HG02973 (cell line): ENCODE measurements around the gene TSGA10.
A peak's percentile ranks its signal among the peaks of the same experiment; 100 is the strongest.
"Not testable (repeated sequence)": the region's sequence is repeated elsewhere in the genome, so short reads cannot be mapped to it uniquely, and the experiment has no call there.

ENCODE experiments used
- ATAC-seq: cut with Tn5 transposase; IDR thresholded peaks from one replicate; pipeline ENCODE4 v1.9.1; 2021; ENCODE audit warnings: moderate library complexity; ENCODE audit not compliant: unreplicated experiment

Gene TSGA10

DNA sequence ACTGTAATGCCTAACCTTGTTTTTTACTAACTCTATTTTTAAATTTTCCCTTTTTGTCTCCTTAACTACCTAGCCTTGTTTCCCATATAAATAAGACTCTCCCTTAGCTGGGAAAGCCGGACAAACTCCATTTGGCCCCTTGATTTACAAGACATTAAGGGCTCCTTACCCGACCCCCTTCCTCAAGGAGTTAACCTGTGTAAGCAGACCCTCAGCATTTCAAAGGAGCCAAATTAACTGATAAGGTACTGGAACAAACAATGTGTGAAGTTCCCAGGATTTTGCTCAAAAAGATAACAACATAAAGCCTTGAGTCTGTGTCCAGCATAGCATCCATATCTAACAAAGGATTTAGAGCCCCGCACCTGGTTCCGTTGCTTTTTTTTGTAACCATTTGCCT, 72.9 kb downstream of the TSGA10 start:
- no peak for ATAC-seq

DNA sequence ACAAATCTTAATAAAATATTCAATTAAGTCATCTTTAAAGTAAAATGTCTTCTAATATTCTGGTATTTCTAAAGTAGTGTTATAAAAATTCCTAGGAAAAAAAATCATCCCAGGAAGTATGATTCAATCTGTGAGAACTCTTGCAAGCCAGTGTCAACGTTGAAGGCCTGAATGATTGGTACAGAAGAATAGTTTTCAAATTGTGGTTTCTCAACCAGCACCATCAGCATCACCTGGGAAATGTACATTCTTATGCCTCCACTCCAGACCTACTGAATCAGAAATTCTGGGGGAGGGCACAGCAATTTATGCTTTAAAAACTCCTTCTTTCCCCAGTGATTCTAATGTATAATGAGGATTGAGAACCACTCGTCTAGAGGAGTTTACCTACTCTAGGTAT, 75.5 kb downstream of the TSGA10 start:
- no peak for ATAC-seq

DNA sequence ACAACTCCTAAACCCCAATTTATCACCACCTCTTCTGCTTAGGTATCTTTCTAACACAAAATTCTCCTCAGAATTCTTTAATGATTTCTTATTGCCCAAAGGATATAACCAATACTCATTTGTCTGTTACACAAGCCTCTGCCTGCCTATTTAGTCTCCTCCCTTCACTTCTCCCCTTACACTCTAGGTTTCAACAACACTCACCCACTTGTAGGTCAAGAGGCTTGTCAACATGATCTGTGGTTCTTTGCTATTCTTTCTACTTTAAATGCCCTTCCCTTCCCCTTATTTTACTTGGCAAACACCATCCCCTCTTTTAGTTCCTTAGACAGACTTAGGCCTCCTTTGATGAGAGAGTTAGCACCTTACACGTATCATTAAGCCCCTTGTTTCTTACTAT, 82.2 kb downstream of the TSGA10 start:
- no peak for ATAC-seq

DNA sequence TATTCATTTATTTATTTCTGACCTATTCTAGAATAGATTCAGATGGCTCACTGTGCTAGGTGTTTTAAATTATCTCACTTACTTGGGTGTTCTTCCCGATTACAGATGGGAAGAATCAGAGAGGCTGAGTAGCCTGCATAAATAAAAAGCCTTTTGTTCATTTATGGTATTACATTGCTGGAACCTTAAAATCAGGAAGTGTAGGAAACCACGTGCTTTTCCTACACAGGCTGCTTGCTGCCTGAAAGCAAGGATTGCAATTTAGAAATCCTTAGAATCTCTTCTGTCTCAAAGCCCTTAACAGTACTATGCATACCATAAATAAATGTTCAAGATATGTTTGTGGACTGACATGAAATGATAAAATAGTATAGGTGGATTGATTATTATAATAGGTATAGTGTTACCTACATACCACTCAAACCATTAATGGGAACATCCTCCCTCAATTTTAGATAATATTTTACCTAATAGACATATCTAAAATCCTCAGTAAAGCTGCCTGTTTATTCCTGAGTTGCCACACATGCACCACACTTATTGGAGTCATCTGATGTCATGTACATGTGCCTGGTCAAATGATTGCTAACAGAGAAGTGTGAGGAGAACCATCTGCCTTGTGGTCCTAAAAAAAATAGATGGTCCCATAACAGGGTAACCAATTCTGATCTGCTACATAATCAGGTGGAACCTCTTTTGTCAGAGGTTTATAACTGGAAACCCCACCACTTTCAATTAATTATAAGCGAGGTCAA, 86.7 kb downstream of the TSGA10 start:
- no peak for ATAC-seq

DNA sequence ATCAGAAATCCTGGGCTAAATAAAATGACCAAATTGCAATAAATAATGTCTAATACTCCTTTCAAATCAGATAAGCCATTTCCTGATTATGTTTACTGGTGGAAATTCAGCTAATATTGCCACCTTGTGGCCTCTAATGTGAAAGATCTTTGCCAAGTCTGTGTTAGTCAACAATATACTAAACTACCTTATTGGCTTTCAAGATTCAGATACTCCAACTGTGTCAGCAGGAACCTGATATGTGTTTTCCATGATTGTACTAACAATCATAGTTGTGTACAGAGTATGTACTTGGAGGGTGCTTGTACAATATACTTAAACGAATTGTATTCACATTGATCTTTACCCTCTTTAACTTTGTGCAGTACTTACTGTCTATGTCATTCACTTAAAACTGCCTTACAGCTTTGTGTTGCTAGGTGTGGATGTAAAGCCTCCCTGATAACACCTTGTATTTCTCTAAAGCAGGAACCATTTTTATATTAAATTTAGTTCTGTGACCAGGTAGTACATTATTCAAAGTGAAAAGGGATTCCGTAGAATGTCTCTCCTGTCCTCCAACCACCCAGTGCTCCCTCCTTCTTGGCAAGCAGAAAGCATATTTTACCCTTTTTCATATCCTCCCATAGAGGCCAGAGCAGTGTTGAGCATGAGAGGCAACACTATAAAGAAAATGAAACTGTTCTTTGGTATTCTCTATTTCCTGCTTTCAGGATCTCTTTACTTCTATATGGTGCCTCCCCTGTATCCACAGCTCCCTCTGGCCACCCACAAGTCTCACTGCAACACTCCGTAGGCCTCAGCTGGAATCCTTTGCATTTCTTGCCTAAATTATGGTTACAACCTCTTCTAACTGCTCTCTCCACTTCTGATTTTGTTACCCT, 88.4 kb downstream of the TSGA10 start:
- peak; percentile 93 for ATAC-seq

DNA sequence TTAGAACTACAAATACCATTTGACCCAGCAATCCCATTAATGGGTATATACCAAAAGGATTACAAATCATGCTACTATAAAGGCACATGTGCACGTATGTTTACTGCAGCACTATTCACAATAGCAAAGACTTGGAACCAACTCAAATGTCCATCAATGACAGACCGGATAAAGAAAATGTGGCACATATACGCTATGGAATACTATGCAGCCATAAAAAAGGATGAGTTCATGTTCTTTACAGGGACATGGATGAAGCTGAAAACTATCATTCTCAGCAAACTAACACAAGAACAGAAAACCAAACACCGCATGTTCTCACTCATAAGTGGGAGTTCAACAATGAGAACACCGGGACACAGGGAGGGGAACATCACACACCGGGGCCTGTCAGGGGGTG, 105.6 kb downstream of the TSGA10 start:
- ATAC-seq, result not testable (repeated sequence)

DNA sequence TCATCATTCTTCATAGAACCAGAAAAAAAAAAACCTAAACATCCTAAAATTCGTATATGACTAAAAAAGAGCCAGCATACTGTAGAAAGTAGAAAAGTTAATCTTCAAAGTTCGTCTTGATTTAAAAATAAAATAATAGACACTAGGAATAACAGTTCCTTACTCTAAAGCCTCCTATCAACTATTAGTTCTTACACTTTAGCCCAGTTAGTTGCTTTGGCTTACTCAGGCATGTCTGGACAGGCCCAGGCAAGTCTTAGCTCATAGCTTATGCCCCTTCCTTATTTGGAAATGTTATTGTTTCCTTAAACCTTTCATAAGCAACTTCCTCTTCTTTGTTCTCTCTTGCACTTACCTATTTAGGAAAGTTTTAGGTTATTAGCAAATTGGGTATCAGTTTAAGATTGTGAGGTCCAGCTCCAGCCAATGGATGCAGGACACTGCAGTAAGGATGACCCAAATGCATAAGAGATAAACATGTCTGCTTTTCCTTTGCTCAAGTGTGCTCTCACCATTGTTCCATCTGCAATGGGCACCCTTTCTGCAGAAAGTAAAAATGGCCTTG, 113.9 kb downstream of the TSGA10 start:
- ATAC-seq, result not testable (repeated sequence)

DNA sequence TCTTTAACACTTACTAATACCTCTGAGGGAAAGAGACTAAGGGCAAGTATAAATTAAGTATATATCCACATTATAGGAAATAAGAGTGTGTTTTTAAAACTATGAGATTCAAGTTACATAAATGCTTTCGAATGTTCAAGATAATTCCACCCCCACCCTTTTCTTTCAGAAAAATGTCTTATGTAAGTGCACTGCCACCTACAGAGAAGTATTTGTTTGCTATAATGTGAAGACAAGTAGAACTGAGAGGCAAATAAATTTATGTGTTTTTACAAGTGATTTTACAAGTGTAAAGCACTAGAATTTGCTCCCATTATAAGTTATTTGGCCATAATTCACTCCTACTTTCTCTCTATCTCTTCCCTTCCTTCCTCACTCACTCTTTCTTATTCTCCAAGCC, 118.8 kb downstream of the TSGA10 start:
- ATAC-seq, result no peak

DNA sequence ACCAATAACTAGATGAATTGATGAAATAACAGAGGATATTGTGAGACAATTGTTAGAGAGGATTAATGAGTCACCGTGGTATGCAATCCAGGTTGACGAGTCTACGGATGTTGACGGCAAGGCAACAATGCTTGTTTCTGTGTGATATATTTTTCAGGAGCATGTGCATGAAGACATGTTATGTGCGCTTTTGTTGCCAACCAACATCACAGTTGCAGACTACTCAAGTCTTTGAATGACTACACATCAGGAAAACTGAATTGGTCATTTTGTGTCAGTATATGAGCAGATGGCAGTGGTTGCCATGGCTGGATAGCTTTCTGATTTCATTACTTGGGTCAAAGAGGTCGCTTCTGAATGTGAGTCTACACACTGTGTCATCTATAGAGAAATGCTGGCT, 122.0 kb downstream of the TSGA10 start:
- no peak for ATAC-seq

DNA sequence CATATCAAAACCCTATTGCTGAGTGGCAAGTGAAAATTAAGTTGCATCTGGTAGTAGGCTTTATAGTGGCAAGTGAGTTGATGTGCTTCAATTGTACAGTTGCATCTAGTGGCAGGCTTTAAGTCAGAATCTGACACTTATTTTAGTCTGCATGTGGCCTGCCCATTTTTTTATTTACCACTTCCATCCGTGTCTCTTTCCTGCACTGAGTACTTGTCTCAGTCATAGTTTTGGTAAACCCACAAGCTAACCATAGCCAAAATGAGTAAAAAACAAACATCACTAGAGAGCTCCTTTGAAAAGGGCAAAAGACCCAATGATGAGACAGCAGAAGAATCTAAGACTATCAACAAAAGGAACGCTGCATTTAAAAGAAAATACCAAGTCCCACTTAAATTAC, 122.7 kb downstream of the TSGA10 start:
- no peak for ATAC-seq

DNA sequence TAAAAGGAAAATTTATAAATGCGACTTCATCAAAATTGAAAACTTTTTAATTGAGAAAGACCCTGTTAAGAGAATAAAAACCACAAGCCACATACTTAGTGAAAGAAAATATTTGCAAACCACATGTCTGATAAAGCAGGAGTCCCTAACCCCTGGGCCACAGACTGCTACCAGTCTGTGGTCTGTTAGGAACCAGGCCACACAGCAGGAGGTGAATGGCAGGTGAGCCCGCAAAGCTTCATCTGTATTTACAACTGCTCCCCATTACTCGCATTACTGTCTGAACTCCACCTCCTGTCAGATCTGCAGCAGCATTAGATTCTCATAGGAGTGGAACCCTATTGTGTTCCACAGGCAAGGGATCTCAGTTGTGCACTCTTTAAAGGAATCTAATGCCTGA, 123.3 kb downstream of the TSGA10 start:
- ATAC-seq, result no peak

DNA sequence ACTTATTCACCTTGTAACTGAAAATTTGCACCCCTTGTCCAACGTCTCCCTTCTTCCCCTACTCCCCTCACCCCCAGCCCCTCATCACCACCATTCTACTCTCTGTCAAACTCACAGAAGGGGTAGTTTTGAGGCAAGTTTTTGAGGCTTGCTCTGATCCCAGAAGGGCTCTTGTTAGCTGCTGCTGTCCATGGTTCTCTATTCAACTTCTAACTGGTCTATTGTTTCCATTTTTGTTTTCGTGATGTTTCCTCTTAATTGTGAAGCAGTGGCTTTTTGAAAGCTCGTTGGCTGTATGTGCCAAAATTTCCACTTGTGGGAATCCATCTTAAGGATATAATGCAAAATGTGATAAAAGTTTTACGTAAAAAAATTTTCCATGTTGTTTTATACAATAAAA, 126.2 kb downstream of the TSGA10 start:
- no peak for ATAC-seq

DNA sequence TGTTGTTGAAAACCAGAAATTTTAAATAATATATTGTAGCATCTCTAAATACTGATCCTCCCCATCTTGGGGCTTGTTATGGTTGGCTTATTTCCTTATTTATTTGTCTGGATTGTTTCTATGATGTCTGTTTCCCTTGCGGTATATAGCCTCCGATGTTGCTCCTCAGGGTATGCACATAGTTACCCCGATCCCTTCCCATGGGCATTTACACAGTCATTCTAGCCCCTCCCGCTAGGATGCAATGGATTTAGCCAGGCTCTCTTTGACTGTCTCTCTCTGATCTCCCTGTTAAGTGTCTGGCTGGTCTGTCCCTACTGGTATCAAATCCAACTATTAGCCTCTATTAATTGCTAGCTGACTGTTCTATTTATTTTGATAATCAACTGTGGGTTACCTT, 126.9 kb downstream of the TSGA10 start:
- no peak for ATAC-seq

DNA sequence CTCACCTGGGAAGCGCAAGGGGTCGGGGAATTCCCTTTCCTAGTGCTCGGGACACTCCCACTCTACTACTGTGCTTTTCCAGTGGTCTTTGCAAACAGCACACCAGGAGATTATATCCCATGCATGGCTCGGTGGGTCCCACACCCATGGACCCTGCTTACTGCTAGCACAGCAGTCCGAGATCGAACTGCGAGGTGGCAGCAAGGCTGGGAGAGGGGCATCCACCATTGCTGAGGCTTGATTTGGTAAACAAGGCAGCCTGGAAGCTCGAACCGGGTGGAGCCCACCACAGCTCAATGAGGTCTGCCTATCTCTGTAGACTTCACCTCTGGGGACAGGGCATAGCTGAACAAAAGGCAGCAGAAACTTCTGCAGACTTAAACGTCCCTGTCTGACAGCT, 154.0 kb downstream of the TSGA10 start:
- ATAC-seq, result no peak

DNA sequence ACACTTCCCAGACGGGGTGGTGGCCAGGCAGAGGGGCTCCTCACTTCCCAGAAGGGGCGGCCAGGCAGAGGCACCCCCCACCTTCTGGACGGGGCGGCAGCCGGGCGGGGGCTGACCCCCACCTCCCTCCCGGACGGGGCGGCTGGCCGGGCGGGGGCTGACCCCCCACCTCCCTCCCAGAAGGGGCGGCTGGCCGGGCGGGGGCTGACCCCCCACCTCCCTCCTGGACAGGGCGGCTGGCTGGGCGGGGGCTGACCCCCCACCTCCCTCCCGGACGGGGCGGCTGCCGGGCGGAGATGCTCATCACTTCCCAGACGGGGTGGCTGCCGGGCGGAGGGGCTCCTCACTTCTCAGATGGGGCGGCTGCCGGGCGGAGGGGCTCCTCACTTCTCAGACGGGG, 166.0 kb downstream of the TSGA10 start:
- not testable (repeated sequence) for ATAC-seq

DNA sequence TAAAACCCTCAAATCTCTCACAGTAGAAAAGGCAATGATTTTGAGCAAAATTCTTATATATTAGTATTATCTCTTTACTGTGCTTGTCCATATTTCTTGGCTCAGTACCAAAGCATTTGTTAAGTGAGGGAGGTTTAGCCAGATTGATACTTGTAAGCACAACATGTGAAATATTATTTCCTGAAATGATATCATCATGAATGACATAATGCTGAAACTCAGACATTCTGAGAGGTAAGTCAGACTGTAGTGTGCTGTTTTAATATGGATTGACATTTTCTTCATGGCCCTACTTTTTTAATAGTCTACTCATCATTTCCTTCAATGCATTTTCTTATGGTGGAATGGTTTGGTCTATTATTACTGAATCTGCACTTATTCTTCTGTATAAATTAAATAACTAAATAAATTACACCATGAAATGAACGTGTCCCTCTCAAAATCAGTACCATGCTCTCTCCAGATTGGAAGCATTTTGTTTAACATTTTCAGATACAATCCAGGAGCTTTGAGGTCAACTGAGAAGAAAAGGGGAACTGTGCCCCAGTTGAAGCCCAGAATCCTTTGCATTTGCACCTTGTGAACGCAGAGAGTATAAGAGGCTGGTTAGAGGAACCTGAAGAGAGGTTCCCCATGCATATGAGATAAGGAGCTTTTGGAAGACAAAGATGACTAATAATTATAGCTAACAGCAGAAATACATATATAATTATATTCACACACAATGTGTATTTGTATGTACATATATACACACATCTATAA, 168.7 kb downstream of the TSGA10 start:
- no peak for ATAC-seq

DNA sequence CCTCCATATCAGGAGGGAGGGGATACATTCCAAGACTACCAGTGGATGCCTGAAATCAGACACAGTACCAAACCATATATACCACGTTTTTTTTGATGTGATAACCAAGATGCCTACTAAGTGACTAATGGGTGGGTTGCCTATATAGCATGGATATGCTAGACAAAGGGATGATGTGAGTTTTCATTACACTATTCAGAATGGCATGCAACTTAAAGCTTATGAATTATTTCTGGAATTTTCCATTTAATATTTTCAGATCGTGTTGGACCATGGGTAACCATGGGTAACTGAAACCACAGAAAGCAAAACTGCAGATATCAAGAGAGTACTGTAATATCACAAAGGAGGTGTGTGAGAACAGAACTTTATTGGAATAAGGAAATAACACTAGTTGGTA, 179.1 kb downstream of the TSGA10 start:
- ATAC-seq, result no peak

DNA sequence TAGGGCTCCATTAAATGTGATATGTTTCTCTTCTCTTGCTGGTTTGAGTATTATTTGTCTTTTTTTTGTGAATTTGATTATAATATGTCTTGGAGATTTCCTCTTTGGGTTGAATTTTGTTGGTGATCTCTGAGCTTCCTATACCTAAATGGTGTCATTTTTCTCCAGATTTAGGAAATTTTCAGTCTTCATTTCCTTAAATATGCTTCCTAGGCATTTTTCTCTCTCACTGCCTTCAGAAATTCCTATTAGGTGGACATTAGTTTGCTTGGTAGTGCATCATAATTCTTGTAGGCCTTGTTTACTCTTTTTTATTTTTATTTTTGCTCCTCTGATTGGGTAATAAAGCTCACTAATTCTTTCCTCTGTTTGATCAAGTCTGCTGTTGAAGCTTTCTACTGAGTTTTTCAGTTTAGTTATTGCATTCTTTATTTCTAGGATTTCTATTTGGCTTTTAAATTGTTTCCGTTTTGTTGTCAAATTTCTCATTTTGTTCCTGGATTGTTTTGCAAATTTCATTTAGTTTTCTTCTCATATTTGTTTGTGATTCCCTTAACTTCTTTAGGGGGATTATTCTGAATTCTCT, 182.1 kb downstream of the TSGA10 start:
- ATAC-seq, result no peak

DNA sequence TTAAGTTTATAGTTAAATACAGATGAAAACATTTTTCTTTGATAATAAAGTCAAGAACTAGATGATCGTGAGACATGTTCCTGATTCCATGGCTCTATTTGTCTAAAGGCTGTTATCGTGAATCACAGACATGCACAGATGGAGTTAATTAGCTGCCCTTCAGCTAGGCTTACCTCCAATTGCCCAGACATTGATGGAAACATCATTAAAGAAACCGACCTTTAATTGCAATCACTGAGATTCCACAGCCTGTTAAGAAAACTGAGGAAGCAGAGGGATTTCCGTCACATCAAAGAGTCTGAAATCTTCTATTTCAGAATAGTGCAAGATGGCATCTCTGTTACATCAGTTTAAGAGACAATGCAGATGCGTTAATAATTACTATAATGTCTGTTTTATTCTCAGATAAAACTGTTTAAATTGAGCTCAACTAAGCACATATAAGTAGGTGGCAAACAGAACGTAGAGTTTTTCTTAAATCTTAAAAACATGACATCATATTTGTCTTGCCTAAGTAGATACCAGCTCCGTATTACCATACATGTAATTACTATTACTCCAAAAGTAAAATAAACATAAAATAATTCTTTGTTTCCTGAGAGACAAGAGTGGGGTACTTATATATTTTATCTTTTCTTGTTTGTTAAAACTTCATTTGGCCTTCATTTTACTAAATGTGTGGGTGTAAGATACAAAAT, 194.8 kb downstream of the TSGA10 start:
- no peak for ATAC-seq

DNA sequence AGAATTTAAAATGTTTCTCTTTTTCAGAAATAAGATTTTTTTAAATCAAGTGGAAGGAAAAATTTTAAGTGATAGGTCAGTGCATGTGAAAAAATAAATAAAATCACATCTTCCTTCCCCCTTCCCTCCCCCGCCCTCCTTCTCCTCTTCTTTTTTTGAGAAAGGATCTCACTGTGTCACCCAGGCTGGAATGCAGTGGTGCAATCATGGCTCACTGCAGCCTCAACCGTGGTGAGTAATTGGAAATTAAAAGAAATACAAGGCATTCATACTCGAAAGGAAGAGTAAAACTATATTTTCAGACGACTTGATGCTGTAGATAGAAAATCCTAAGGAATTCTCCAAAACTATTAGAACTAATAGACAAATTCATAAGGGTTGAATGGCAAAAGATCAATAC, 201.8 kb downstream of the TSGA10 start:
- no peak for ATAC-seq
